Epithelial cell of prostate (primary cell): ENCODE measurements around the gene FRZB.
"Not testable (repeated sequence)": the region's sequence is repeated elsewhere in the genome, so short reads cannot be mapped to it uniquely, and the experiment has no call there.

Experiments
- DNase-seq: peaks from one replicate; pipeline ENCODE4 v3.0.0-alpha.2; 2011; ENCODE audit warnings: low read depth, low spot score
- H3K27ac ChIP-seq: fragments of 450-650 bp; 2 replicates; pipeline ENCODE4 v1.5.1; 2017; ENCODE audit warnings: mild to moderate bottlenecking

Gene FRZB

GRCh38 chr2:182866461-182867406, at the start of gene FRZB:
FRZB (minus strand) TSS chr2:182866637; CDS start chr2:182866552, 85 bp downstream.
- no peak within 1 kb of the TSS for H3K27ac ChIP-seq
- DNase-seq, result no peak

- no peak for DNase-seq
- H3K27ac ChIP-seq, result peak overlapping the region; percentile 38
Observed at GRCh38 chr2:182915369-182916326, 49.2 kb upstream of the FRZB start.

GRCh38 chr2:182914852-182915251, 48.4 kb upstream of the FRZB start:
- peak overlapping the region; percentile 38 for H3K27ac ChIP-seq

GRCh38 chr2:182913064-182913463, 46.6 kb upstream of the FRZB start:
- no peak for DNase-seq
- H3K27ac ChIP-seq, result no peak overlapping the region

More at GRCh38 chr2:182914852-182915251, 48.4 kb upstream of the FRZB start:
- no peak for DNase-seq

GRCh38 chr2:182912518-182912915, 46.1 kb upstream of the FRZB start:
- H3K27ac ChIP-seq, result no peak overlapping the region
- no peak for DNase-seq

- no peak for DNase-seq
- H3K27ac ChIP-seq, result no peak overlapping the region
Observed at GRCh38 chr2:182911813-182912517, 45.5 kb upstream of the FRZB start.

GRCh38 chr2:182910965-182911364, 44.5 kb upstream of the FRZB start:
- H3K27ac ChIP-seq, result no peak overlapping the region
- no peak for DNase-seq

- no peak for DNase-seq
- H3K27ac ChIP-seq, result no peak overlapping the region
Observed at GRCh38 chr2:182907081-182907830, 40.8 kb upstream of the FRZB start.

- H3K27ac ChIP-seq, result no peak overlapping the region
- DNase-seq, result no peak
Observed at GRCh38 chr2:182906454-182906853, 40.0 kb upstream of the FRZB start.

- H3K27ac ChIP-seq, result no peak overlapping the region
- DNase-seq, result no peak
Observed at GRCh38 chr2:182904844-182905243, 38.4 kb upstream of the FRZB start.

GRCh38 chr2:182903566-182903965, 37.1 kb upstream of the FRZB start:
- no peak for DNase-seq
- no peak overlapping the region for H3K27ac ChIP-seq

GRCh38 chr2:182901748-182902147, 35.3 kb upstream of the FRZB start:
- no peak overlapping the region for H3K27ac ChIP-seq

GRCh38 chr2:182898718-182899117, 32.3 kb upstream of the FRZB start:
- no peak overlapping the region for H3K27ac ChIP-seq
- DNase-seq, result no peak

More at GRCh38 chr2:182901748-182902147, 35.3 kb upstream of the FRZB start:
- no peak for DNase-seq

- no peak overlapping the region for H3K27ac ChIP-seq
- no peak for DNase-seq
Observed at GRCh38 chr2:182897137-182897536, 30.7 kb upstream of the FRZB start.

GRCh38 chr2:182895798-182896197, 29.4 kb upstream of the FRZB start:
- no peak for DNase-seq
- no peak overlapping the region for H3K27ac ChIP-seq

- DNase-seq, result no peak
- no peak overlapping the region for H3K27ac ChIP-seq
Observed at GRCh38 chr2:182895169-182895568, 28.7 kb upstream of the FRZB start.

GRCh38 chr2:182894174-182894573, 27.7 kb upstream of the FRZB start:
- H3K27ac ChIP-seq, result no peak overlapping the region
- no peak for DNase-seq

GRCh38 chr2:182893666-182894065, 27.2 kb upstream of the FRZB start:
- DNase-seq, result no peak
- no peak overlapping the region for H3K27ac ChIP-seq

GRCh38 chr2:182893035-182893434, 26.6 kb upstream of the FRZB start:
- H3K27ac ChIP-seq, DNase-seq: not testable (repeated sequence)
